ENCODE results near the gene OLFM1.

DNA sequence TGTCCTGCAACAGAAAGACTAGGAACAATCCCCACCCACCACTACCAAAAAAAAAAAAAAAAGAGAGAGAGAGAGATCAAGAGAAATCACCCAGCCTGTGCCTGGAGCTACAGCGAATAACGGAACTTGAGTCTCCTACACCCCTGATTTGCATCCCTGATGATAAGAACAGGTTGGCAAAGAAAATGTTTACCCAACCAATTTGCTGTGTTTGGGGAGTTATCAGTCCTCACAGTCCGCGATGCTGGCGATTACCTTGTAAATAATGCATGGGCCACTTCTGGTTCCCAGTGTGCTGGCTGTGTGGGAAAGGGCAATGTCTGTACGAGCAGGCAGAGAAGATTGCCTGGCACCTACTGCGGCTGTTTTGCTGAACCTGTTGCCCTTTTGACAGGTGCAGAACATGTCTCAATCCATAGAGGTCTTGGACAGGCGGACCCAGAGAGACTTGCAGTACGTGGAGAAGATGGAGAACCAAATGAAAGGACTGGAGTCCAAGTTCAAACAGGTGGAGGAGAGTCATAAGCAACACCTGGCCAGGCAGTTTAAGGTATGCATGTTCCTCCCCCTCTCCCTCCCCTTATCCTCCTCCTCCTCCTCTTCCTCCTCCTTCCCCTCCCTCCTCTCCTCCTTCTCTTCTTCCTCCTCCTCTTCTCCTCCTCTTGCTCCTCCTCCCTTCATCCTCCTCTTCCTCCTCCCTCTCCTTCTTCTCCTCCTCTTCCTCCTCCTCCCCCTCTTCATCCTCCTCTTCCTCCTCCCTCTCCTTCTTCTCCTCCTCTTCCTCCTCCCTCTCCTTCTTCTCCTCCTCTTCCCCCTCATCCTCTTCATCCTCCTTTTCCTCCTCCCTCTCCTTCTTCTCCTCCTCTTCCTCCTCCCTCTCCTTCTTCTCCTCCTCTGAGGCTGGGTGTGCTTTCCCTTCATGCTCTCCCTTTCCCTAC, 8.3 kb downstream of the OLFM1 start:
- TF ChIP-seq, protein P1, sequence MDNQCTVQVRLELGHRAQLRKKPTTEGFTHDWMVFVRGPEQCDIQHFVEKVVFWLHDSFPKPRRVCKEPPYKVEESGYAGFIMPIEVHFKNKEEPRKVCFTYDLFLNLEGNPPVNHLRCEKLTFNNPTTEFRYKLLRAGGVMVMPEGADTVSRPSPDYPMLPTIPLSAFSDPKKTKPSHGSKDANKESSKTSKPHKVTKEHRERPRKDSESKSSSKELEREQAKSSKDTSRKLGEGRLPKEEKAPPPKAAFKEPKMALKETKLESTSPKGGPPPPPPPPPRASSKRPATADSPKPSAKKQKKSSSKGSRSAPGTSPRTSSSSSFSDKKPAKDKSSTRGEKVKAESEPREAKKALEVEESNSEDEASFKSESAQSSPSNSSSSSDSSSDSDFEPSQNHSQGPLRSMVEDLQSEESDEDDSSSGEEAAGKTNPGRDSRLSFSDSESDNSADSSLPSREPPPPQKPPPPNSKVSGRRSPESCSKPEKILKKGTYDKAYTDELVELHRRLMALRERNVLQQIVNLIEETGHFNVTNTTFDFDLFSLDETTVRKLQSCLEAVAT (IDR thresholded peaks at IDR 0.05), result no peak
- TF ChIP-seq CTCF (IDR thresholded peaks at IDR 0.05 in 2 of 3, conservative IDR thresholded peaks at IDR 0.05 in 1 of 3; ENCODE audit: insufficient read depth in 2 of 3, low read depth in 1 of 3, low read length in 3 of 3) (no peak), IRF1 (CRISPR knock-in tag; IDR thresholded peaks at IDR 0.05; ENCODE audit: borderline replicate concordance) (no peak), HMGXB4 (CRISPR knock-in tag; IDR thresholded peaks at IDR 0.05) (no peak), POLR2A (conservative IDR thresholded peaks at IDR 0.05) (no peak), KDM1A (IDR thresholded peaks at IDR 0.05) (no peak), POLR2AphosphoS5 (IDR thresholded peaks at IDR 0.05; ENCODE audit: control insufficient read depth, insufficient read depth, low read depth, low read length) (no peak), FOXM1 (IDR thresholded peaks at IDR 0.05; ENCODE audit: low read depth) (no peak), FOXM1 (CRISPR knock-in tag; IDR thresholded peaks at IDR 0.05; ENCODE audit: low read depth) (no peak), ZNF232 (CRISPR knock-in tag; IDR thresholded peaks at IDR 0.05) (no peak), TCF3 (CRISPR knock-in tag; IDR thresholded peaks at IDR 0.05) (no peak), POLR2G (IDR thresholded peaks at IDR 0.05; ENCODE audit: low read depth, low read length) (no peak)
- TF ChIP-seq, protein P2, sequence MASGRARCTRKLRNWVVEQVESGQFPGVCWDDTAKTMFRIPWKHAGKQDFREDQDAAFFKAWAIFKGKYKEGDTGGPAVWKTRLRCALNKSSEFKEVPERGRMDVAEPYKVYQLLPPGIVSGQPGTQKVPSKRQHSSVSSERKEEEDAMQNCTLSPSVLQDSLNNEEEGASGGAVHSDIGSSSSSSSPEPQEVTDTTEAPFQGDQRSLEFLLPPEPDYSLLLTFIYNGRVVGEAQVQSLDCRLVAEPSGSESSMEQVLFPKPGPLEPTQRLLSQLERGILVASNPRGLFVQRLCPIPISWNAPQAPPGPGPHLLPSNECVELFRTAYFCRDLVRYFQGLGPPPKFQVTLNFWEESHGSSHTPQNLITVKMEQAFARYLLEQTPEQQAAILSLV (tag; IDR thresholded peaks at IDR 0.05), result no peak
- TF ChIP-seq, protein P3, sequence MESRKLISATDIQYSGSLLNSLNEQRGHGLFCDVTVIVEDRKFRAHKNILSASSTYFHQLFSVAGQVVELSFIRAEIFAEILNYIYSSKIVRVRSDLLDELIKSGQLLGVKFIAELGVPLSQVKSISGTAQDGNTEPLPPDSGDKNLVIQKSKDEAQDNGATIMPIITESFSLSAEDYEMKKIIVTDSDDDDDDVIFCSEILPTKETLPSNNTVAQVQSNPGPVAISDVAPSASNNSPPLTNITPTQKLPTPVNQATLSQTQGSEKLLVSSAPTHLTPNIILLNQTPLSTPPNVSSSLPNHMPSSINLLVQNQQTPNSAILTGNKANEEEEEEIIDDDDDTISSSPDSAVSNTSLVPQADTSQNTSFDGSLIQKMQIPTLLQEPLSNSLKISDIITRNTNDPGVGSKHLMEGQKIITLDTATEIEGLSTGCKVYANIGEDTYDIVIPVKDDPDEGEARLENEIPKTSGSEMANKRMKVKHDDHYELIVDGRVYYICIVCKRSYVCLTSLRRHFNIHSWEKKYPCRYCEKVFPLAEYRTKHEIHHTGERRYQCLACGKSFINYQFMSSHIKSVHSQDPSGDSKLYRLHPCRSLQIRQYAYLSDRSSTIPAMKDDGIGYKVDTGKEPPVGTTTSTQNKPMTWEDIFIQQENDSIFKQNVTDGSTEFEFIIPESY (CRISPR knock-in tag; IDR thresholded peaks at IDR 0.05), result no peak

Measured in K562 (cell line).